HCT116 (cell line): ENCODE data around the gene VMP1. TPM values are rescaled to one million over a fixed set of nuclear protein-coding genes. Genes with fewer than 3 reads are reported as not detected.

Source experiments
- ATAC-seq: fragments of 200-7000 bp; cut with Tn5 transposase; 2 replicates; pipeline ENCODE4 v1.9.1; 2020; ENCODE audit warnings: mild to moderate bottlenecking, moderate library complexity
- BruUV-seq: library from RNA; stranded (reverse); fragments of 400-500 nt; replicated peaks from 2 replicates; lab custom pipeline; 2021; lab: Mats Ljungman, UMichigan
- CTCF ChIA-PET: fragments of 300-600 bp; sonication (Branson Sonifier 250); formaldehyde crosslinking; loops from one replicate; lab custom pipeline; 2021; ENCODE audit warnings: antibody characterized with exemption; lab: Charles Lee
- POLR2A ChIA-PET: fragments of 300-600, 350-600 bp; sonication (Branson Sonifier 250); formaldehyde crosslinking; loops from one replicate; lab custom pipeline; 2021; ENCODE audit warnings: antibody characterized with exemption; lab: Charles Lee
- RAD21 ChIA-PET, 2 experiments: fragments of 300-600 bp; sonication (Branson Sonifier 250); formaldehyde crosslinking; loops; one replicate each; lab custom pipeline; 2023; ENCODE audit warnings: low total read pairs in 2 of 2; ENCODE audit not compliant: uncharacterized antibody in 2 of 2, unreplicated experiment in 2 of 2, low non-redundant PET in 1 of 2; lab: Charles Lee
- DNase-seq: peaks from one replicate; pipeline ENCODE4 v3.0.0-alpha.2; 2010; ENCODE audit warnings: low read depth, low spot score
- H2AFZ ChIP-seq: fragments of 200-600 bp; shearing (Covaris generic), sonication (generic); 2 replicates; pipeline ENCODE4 v1.6.1; 2017; ENCODE audit warnings: low read depth, mixed run types, mixed read lengths, antibody characterized with exemption, low read length; ENCODE audit not compliant: poor library complexity, severe bottlenecking
- H3K27ac ChIP-seq: 2 replicates; pipeline ENCODE4 v1.5.1; 2012; ENCODE audit warnings: low read depth, low read length
- H3K27me3 ChIP-seq: fragments of 200-600 bp; sonication (generic); 2 replicates; pipeline ENCODE4 v1.6.1; 2016; ENCODE audit warnings: mixed run types, low read length, mixed read lengths; ENCODE audit not compliant: insufficient read depth
- H3K36me3 ChIP-seq, 2 experiments: fragments of 200-500 bp in 1 of 2; fragments of 200-600 bp in 1 of 2; sonication (Bioruptor generic) in 1 of 2; sonication (generic) in 1 of 2; 2 replicates each; pipeline versions ENCODE4 v1.5.1 to v1.6.1; 2014 to 2016; ENCODE audit warnings: low read length in 2 of 2, inconsistent platforms in 1 of 2, mixed read lengths in 1 of 2, mixed run types in 1 of 2; ENCODE audit not compliant: insufficient read depth in 2 of 2, control insufficient read depth in 1 of 2
- H3K4me1 ChIP-seq, 2 experiments: fragments of 200-600 bp in 1 of 2; sonication (generic) in 1 of 2; 2 replicates each; pipeline versions ENCODE4 v1.5.1 to v1.6.1; 2012 to 2017; ENCODE audit warnings: low read length in 2 of 2, inconsistent platforms in 1 of 2, mild to moderate bottlenecking in 1 of 2, mixed read lengths in 1 of 2, mixed run types in 1 of 2, moderate library complexity in 1 of 2; ENCODE audit not compliant: insufficient read depth in 2 of 2, control insufficient read depth in 1 of 2
- H3K4me2 ChIP-seq: fragments of 200-600 bp; sonication (generic); 2 replicates; pipeline ENCODE4 v1.6.1; 2017; ENCODE audit warnings: mixed run types, low read length, mixed read lengths
- H3K4me3 ChIP-seq, 2 experiments: fragments of 200-600 bp in 1 of 2; sonication (generic) in 1 of 2; replicated peaks in 1 of 2; 2 replicates each; pipeline ENCODE4 v1.5.1; 2011 to 2016; ENCODE audit warnings: low read length in 2 of 2, control low read depth in 1 of 2, low read depth in 1 of 2, mild to moderate bottlenecking in 1 of 2, mixed read lengths in 1 of 2, mixed run types in 1 of 2
- H3K79me2 ChIP-seq: fragments of 200-600 bp; sonication (generic); 2 replicates; pipeline ENCODE4 v1.6.1; 2017; ENCODE audit warnings: mild to moderate bottlenecking, mixed run types, low read length, moderate library complexity, mixed read lengths; ENCODE audit not compliant: insufficient read depth
- H3K9ac ChIP-seq: fragments of 200-600 bp; sonication (generic); 2 replicates; pipeline ENCODE4 v1.6.1; 2016; ENCODE audit warnings: low read length, mixed read lengths
- H3K9me2 ChIP-seq: fragments of 200-600 bp; sonication (generic), shearing (Covaris generic); 2 replicates; pipeline ENCODE4 v1.6.1; 2017; ENCODE audit warnings: mixed run types, mild to moderate bottlenecking, moderate library complexity; ENCODE audit not compliant: insufficient read depth
- H3K9me3 ChIP-seq, 2 experiments: fragments of 200-500 bp in 1 of 2; fragments of 200-600 bp in 1 of 2; sonication (Bioruptor generic) in 1 of 2; sonication (generic) in 1 of 2; 2 replicates each; pipeline ENCODE4 v1.6.1; 2014 to 2017; ENCODE audit warnings: low read length in 2 of 2, mixed read lengths in 2 of 2, inconsistent platforms in 1 of 2, low read depth in 1 of 2, mild to moderate bottlenecking in 1 of 2, mixed run types in 1 of 2, moderate library complexity in 1 of 2; ENCODE audit not compliant: control insufficient read depth in 1 of 2, insufficient read depth in 1 of 2
- H4K20me1 ChIP-seq: fragments of 200-600 bp; sonication (generic), shearing (Covaris generic); 2 replicates; pipeline ENCODE4 v1.6.1; 2017; ENCODE audit warnings: mixed run types, mild to moderate bottlenecking, moderate library complexity; ENCODE audit not compliant: insufficient read depth
- CBX3 ChIP-seq: IDR thresholded peaks from 2 replicates; pipeline ENCODE4 v1.6.1; 2012; ENCODE audit warnings: low read depth
- CEBPB ChIP-seq: IDR thresholded peaks from 2 replicates; pipeline ENCODE4 v1.6.1; 2012; ENCODE audit warnings: low read depth
- CTCF ChIP-seq, 3 experiments: fragments of 200-600 bp in 1 of 3; sonication (generic) in 1 of 3; IDR thresholded peaks in 2 of 3; conservative IDR thresholded peaks in 1 of 3; 2 replicates each; pipeline ENCODE4 v1.5.1; 2012 to 2017; ENCODE audit warnings: low read depth in 2 of 3, low read length in 2 of 3, antibody characterized with exemption in 1 of 3, borderline replicate concordance in 1 of 3, control low read depth in 1 of 3, mild to moderate bottlenecking in 1 of 3, mixed read lengths in 1 of 3, mixed run types in 1 of 3, moderate library complexity in 1 of 3; ENCODE audit not compliant: insufficient read depth in 1 of 3
- EGR1 ChIP-seq: IDR thresholded peaks from 2 replicates; pipeline ENCODE4 v1.6.1; 2012; ENCODE audit warnings: low read depth
- ELF1 ChIP-seq: IDR thresholded peaks from 2 replicates; pipeline ENCODE4 v1.6.1; 2012; ENCODE audit warnings: low read depth, borderline replicate concordance
- FOSL1 ChIP-seq: IDR thresholded peaks from 2 replicates; pipeline ENCODE4 v1.6.1; 2012; ENCODE audit warnings: low read depth
- JUND ChIP-seq: IDR thresholded peaks from 2 replicates; pipeline ENCODE4 v1.6.1; 2012
- MAX ChIP-seq: IDR thresholded peaks from 2 replicates; pipeline ENCODE4 v1.6.1; 2012
- POLR2AphosphoS5 ChIP-seq: IDR thresholded peaks from 2 replicates; pipeline ENCODE4 v1.6.1; 2011; ENCODE audit warnings: mild to moderate bottlenecking, low read depth, low read length, moderate library complexity
- RAD21 ChIP-seq: IDR thresholded peaks from 2 replicates; pipeline ENCODE4 v1.6.1; 2012; ENCODE audit warnings: low read depth, mild to moderate bottlenecking
- SP1 ChIP-seq: IDR thresholded peaks from 2 replicates; pipeline ENCODE4 v1.6.1; 2012; ENCODE audit warnings: low read depth
- SRF ChIP-seq: IDR thresholded peaks from 2 replicates; pipeline ENCODE4 v1.6.1; 2012; ENCODE audit warnings: low read depth
- TCF7L2 ChIP-seq: IDR thresholded peaks from 2 replicates; pipeline ENCODE4 v1.7.0; 2011; ENCODE audit warnings: borderline replicate concordance, inconsistent platforms; ENCODE audit not compliant: insufficient read depth, insufficient read length; ENCODE audit errors: extremely low read depth
- YY1 ChIP-seq: IDR thresholded peaks from 2 replicates; pipeline ENCODE4 v1.6.1; 2011; ENCODE audit warnings: low read length, low read depth, moderate library complexity, mild to moderate bottlenecking; ENCODE audit not compliant: insufficient replicate concordance; ENCODE audit errors: extremely low read depth
- ZFX ChIP-seq: fragments of 450-650 bp; IDR thresholded peaks from 2 replicates; pipeline ENCODE4 v1.6.1; 2017
- ZNF274 ChIP-seq: fragments of 200-500 bp; sonication (Bioruptor generic); IDR thresholded peaks from 2 replicates; pipeline ENCODE4 v1.6.1; 2014; ENCODE audit warnings: mild to moderate bottlenecking, low read depth, low read length, inconsistent platforms
- intact Hi-C: fragments of 100-400 bp; cut with micrococcal nuclease; formaldehyde crosslinking; loops from 2 replicates; pipeline ENCODE4 v1.10.0; 2022
- total RNA-seq: library from RNA; stranded (reverse); gene quantifications from one replicate; pipeline ENCODE4 v1.2.1, GENCODE V29; 2021; ENCODE audit not compliant: unreplicated experiment

VMP1 gene
- total RNA-seq, 1 experiment from 2014 or later: 366 TPM

- TF ChIP-seq CTCF (IDR thresholded peaks at IDR 0.05 in 2 of 3, conservative IDR thresholded peaks at IDR 0.05 in 1 of 3; ENCODE audit: borderline replicate concordance in 1 of 3, insufficient read depth in 1 of 3, low read depth in 2 of 3, low read length in 2 of 3) (no peak), TCF7L2 (peak; percentile 86), JUND (peak; percentile 52), POLR2AphosphoS5 (peak; percentile 57)
Observed at GRCh38 chr17:59783221-59784047, 76.0 kb downstream of the VMP1 start (continued).

GRCh38 chr17:59785091-59785799 is 77.8 kb downstream of the VMP1 start:
- RAD21 ChIA-PET: interaction anchor here in 1 of 2 experiments (0.6 to 1.0 kb wide), 2 partner anchors 31 to 47 kb away, joined by 3 to 8 read pairs; no protein-coding TSS in a partner anchor
- no peaks in the 10 kb centered on the region for H4K20me1 ChIP-seq
- CTCF ChIA-PET: interaction anchor here (2.9 to 3.9 kb wide), 2 partner anchors 32 kb away, joined by 11 to 22 read pairs; no protein-coding TSS in a partner anchor
- H2AFZ ChIP-seq: no peak overlapping the region
- POLR2A ChIA-PET: interaction anchor here (0.7 to 12.5 kb wide), 11 partner anchors 8 to 56 kb away, joined by 3 to 411 read pairs (median 6); no protein-coding TSS in a partner anchor
- H3K27me3 ChIP-seq: no peaks in the 10 kb centered on the region
- H3K9me3 ChIP-seq: no peaks in the 10 kb centered on the region
- intact Hi-C loops: no loop called here
- no peaks in the 10 kb centered on the region for H3K9me2 ChIP-seq
- ATAC-seq: no peak
- DNase-seq: no peak
- peaks cover 92 to 96% of the 10 kb centered on the region in 2 experiments for H3K4me1 ChIP-seq
- peak; percentile 15; the same call in 1 of the 2 replicates for TF ChIP-seq RAD21
- TF ChIP-seq POLR2AphosphoS5: no peak; the same call in 1 of the 2 replicates
- no peak for TF ChIP-seq SRF
- no peak for TF ChIP-seq ZFX
- TF ChIP-seq SP1: peak; percentile 67
- TF ChIP-seq CBX3: no peak; the same call in 1 of the 2 replicates
- no peak for TF ChIP-seq ELF1
- no peak for TF ChIP-seq ZNF274
- TF ChIP-seq MAX: peak; percentile 61; the same call in 1 of the 2 replicates
- peak; percentile 39 for TF ChIP-seq CEBPB
- TF ChIP-seq TCF7L2: peak; percentile 8
- TF ChIP-seq YY1: no peak
- TF ChIP-seq FOSL1: peak; percentile 83
- no peak; the same call in 1 of the 2 replicates for TF ChIP-seq EGR1
- peak; percentile 66 for TF ChIP-seq JUND
- peak overlapping the region; percentile 60 for H3K4me2 ChIP-seq
- peaks cover 47% of the 10 kb centered on the region for H3K79me2 ChIP-seq
- H3K36me3 ChIP-seq: no peaks in the 10 kb centered on the region
- H3K27ac ChIP-seq: peak overlapping the region; percentile 96
- H3K4me3 ChIP-seq: no peak overlapping the region
- peak overlapping the region; percentile 69 for H3K9ac ChIP-seq
- no TSS peak for BruUV-seq
